Activated CD8-positive, alpha-beta T cell treated with anti-CD3 and anti-CD28 coated beads, Interleukin-2, amount 10 ng/mL, durations not matched to agents 7 days and 5 days (primary cell): ENCODE measurements around the gene TGFBR1. TPM values are rescaled to one million over a fixed set of nuclear protein-coding genes. Genes with fewer than 3 reads are reported as not detected.
A peak's percentile ranks its signal among the peaks of the same experiment; 100 is the strongest.

ENCODE experiments used
- ATAC-seq: fragments of 150-1000 bp; cut with Tn5 transposase; one replicate; pipeline ENCODE4 v1.10.0; 2021; ENCODE audit warnings: moderate library complexity
- CTCF ChIA-PET: fragments of 350-600 bp; sonication (Branson Sonifier 250); formaldehyde crosslinking; loops from one replicate; lab custom pipeline; 2021; ENCODE audit warnings: antibody characterized with exemption; lab: Charles Lee
- POLR2A ChIA-PET: fragments of 350-600 bp; sonication (Branson Sonifier 250); formaldehyde crosslinking; loops from one replicate; lab custom pipeline; 2021; ENCODE audit warnings: antibody characterized with exemption; lab: Charles Lee
- DNase-seq: peaks from one replicate; pipeline ENCODE4 v3.0.0-alpha.2; 2020
- H3K27ac Mint-ChIP-seq: one replicate; pipeline ENCODE4 v1.8.0; 2021; ENCODE audit warnings: mild to moderate bottlenecking, mixed read lengths
- H3K27me3 Mint-ChIP-seq: one replicate; pipeline ENCODE4 v1.8.0; 2021; ENCODE audit warnings: low read depth, mixed read lengths
- H3K36me3 Mint-ChIP-seq: one replicate; pipeline ENCODE4 v1.8.0; 2021; ENCODE audit warnings: low read depth, mixed read lengths
- H3K4me1 Mint-ChIP-seq: one replicate; pipeline ENCODE4 v1.8.0; 2021; ENCODE audit warnings: low read depth, mixed read lengths
- H3K4me3 Mint-ChIP-seq: one replicate; pipeline ENCODE4 v1.8.0; 2021; ENCODE audit warnings: mild to moderate bottlenecking, mixed read lengths
- H3K9me3 Mint-ChIP-seq: one replicate; pipeline ENCODE4 v1.8.0; 2022; ENCODE audit warnings: mixed read lengths; ENCODE audit not compliant: insufficient read depth
- total RNA-seq, 2 experiments: library from RNA; stranded (reverse); gene quantifications; one replicate each; pipeline ENCODE4 v1.2.3, GENCODE V29; 2021

TGFBR1 gene
- total RNA-seq, 2 experiments from 2014 or later, result 90.1 to 90.9 TPM

DNA sequence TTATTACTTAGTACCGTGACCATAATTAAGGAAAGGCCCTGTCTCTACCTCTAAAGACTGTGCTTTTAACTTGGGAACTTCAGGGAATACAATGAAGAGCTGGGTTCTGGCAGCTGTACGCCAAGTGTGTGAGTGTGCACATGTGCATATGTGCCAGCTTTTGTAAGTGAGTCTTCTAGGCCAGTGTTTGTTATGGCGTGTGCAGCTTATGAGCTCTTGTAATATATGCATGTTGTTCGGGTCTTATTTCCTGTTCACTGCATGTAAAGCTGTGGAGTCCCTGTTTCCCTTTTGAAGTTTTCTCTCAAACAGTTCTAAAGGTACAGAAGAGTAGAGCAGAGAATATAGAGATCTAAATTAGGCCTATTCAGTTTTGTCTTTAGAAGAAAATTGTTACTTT lies 30.5 kb downstream of the TGFBR1 start:
- peak overlapping the region; percentile 36 for H3K4me3 Mint-ChIP-seq
- peak; percentile 77 for ATAC-seq
- CTCF ChIA-PET, result interaction anchor here (0.9 to 11.8 kb wide), 6 partner anchors 9 to 137 kb away, joined by 4 to 246 read pairs (median 14); partner anchors contain the start of gene TGFBR1
- peaks cover 77% of the 10 kb centered on the region for H3K4me1 Mint-ChIP-seq
- POLR2A ChIA-PET, result interaction anchor here (0.9 to 1.6 kb wide), 3 partner anchors 22 to 95 kb away, joined by 3 to 5 read pairs (median 4); partner anchors contain the start of gene TGFBR1
- H3K9me3 Mint-ChIP-seq, result no peaks in the 10 kb centered on the region
- peaks cover 75% of the 10 kb centered on the region for H3K36me3 Mint-ChIP-seq
- no peak for DNase-seq
- H3K27ac Mint-ChIP-seq, result peak overlapping the region; percentile 79
- no peaks in the 10 kb centered on the region for H3K27me3 Mint-ChIP-seq

DNA sequence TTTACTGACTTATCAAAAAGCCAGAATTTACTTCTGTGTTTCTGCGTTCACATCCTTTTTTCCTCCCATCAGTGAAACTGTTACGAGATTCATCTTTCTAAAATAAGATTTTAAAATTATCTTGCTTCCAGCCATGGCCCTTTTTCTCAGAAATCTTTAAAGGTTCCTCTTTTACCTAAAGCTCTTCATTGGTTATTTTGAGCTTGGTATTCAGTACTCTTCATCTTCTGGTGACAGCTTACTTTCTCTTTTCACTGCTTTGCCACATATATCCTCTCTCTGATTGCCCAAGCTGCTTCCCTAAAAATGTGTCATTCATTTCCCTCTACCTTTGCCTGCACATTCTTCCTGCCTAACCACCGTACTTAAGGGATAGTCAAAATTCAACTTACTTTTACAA lies 32.3 kb downstream of the TGFBR1 start:
- peak; percentile 34 for ATAC-seq
- Mint-ChIP-seq H3K36me3 (peaks cover 77% of the 10 kb centered on the region), H3K4me1 (peaks cover 79% of the 10 kb centered on the region), H3K27ac (peak overlapping the region; percentile 56), H3K27me3 (no peaks in the 10 kb centered on the region), H3K9me3 (no peaks in the 10 kb centered on the region), H3K4me3 (peak overlapping the region; percentile 29)
- ChIA-PET POLR2A (interaction anchor here (0.7 kb wide), 1 partner anchor 33 kb away, joined by 3 read pairs; no protein-coding TSS in a partner anchor), CTCF (interaction anchor here (0.6 to 11.8 kb wide), 14 partner anchors 10 to 289 kb away, joined by 3 to 246 read pairs (median 6); partner anchors contain the start of gene TGFBR1)
- no peak for DNase-seq

DNA sequence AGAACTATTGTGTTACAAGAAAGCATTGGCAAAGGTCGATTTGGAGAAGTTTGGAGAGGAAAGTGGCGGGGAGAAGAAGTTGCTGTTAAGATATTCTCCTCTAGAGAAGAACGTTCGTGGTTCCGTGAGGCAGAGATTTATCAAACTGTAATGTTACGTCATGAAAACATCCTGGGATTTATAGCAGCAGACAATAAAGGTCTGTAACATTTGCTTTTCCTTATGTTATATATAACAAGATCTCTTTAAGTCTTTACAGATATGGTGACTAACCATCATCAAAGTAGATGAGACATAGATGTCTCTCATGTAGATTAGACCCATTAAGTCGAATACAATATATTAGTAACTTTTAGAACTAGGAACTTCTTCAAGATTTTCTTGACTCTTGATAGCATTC lies 33.0 kb downstream of the TGFBR1 start:
- Mint-ChIP-seq H3K36me3 (peaks cover 76% of the 10 kb centered on the region), H3K4me1 (peaks cover 72% of the 10 kb centered on the region), H3K27me3 (no peaks in the 10 kb centered on the region), H3K9me3 (no peaks in the 10 kb centered on the region), H3K4me3 (no peak overlapping the region), H3K27ac (no peak overlapping the region)
- DNase-seq, result no peak
- ChIA-PET POLR2A (interaction anchor here (0.6 kb wide), 1 partner anchor 31 kb away, joined by 3 read pairs; no protein-coding TSS in a partner anchor), CTCF (interaction anchor here (0.8 to 11.8 kb wide), 10 partner anchors 9 to 290 kb away, joined by 3 to 246 read pairs (median 20); partner anchors contain the start of gene TGFBR1)
- ATAC-seq, result no peak

DNA sequence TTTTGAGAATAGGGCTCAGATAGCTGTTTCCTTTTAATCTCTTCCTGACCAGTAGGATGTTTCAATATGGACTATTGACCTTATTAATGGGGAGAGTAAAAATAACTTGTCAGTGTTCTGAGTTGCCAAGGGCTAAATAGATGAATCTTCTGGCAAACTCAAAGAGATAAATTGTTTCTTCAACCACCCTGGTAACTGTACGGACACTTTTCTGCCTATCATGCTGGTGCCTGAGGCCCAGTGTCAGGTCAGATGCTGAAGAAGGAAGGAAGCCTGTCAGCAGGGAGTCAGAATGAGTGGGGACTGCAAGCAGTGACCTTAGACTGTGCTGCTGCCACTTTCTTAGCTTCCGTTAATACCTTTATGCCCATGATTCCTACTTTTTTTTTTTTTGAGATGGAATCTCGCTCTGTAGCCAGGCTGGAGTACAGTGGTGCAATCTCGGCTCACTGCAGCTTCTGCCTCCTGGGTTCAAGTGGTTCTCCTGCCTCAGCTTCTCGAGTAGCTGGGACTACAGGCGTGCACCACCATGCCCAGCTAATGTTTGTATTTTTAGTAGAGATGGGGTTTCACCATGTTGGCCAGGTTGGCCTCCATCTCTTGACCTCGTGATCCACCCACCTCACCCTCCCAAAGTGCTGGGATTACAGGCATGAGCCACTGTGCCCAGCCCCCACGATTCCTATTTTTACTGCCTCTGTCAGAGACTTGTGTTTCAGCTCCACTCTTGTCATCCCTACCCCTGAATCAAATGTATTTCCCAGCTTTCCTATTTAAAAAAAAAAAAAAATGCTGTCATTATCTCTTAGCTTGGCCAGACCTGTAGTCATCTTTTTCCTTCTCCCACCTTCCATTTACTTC lies 33.7 kb downstream of the TGFBR1 start:
- ChIA-PET CTCF (interaction anchor here (0.7 to 11.8 kb wide), 18 partner anchors 8 to 332 kb away, joined by 3 to 246 read pairs (median 16); partner anchors contain the start of genes GALNT12 and TGFBR1), POLR2A (interaction anchor here (0.6 to 1.4 kb wide), 4 partner anchors 13 to 84 kb away, joined by 3 to 4 read pairs (median 3); no protein-coding TSS in a partner anchor)
- Mint-ChIP-seq H3K36me3 (peaks cover 75% of the 10 kb centered on the region), H3K27ac (peak overlapping the region; percentile 32), H3K4me1 (peaks cover 65% of the 10 kb centered on the region), H3K9me3 (no peaks in the 10 kb centered on the region), H3K4me3 (no peak overlapping the region), H3K27me3 (no peaks in the 10 kb centered on the region)
- no peak for DNase-seq
- ATAC-seq, result no peak

DNA sequence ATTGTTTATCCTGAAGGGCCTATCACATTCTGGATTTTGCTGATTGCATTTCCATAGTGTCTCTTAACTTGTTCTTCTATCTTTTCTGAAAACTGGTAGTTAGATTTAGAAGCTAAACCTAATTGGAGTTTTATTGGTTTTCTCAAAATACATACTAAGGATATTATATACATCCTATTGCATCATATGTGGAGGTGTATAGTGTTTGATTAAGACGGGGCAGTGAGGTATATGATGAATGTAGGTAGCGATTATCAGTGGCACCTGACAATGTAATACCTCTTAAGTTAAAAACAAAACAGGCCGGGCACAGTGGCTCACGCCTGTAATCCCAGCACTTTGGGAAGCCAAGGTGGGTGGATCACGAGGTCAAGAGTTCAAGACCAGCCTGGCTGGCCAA lies 35.0 kb downstream of the TGFBR1 start:
- Mint-ChIP-seq H3K27ac (no peak overlapping the region), H3K27me3 (no peaks in the 10 kb centered on the region), H3K4me1 (peaks cover 57% of the 10 kb centered on the region), H3K36me3 (peaks cover 78% of the 10 kb centered on the region), H3K4me3 (no peak overlapping the region), H3K9me3 (no peaks in the 10 kb centered on the region)
- CTCF ChIA-PET, result interaction anchor here (0.7 to 11.8 kb wide), 21 partner anchors 7 to 333 kb away, joined by 3 to 246 read pairs (median 13); partner anchors contain the start of genes GALNT12 and TGFBR1
- DNase-seq, result no peak
- ATAC-seq, result no peak
- POLR2A ChIA-PET, result interaction anchor here (1.4 kb wide), 1 partner anchor 82 kb away, joined by 4 read pairs; no protein-coding TSS in a partner anchor

DNA sequence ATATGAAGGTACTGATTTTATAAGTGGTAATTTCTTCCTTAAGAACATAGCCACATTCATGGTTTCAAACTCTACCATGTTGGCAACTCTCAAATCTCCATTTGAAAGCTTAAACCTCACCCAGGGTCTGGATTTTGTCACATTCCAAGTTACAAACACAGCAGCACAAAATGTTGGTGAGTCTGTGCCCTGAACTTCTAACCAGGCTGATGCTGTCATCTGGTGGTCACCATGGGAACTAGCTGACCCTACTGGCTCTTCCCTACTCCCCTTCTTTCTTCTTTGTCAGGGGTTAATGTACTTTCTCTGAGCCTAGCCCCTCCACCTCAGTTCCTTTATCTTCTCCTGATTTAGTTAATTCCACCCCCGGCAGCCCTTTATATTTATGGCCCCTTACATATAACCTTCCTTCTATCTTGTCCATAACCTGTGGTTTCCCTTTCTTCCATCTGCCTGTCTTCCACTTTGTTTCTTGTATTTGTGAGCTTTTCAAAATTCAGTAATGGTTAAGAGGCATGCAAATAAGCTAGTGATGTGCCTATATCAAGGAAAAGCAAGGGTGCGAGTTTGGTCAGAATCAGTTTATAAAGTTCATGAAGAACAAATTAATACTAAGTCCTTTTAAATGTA lies 35.9 kb downstream of the TGFBR1 start:
- POLR2A ChIA-PET, result interaction anchor here (0.6 to 1.4 kb wide), 5 partner anchors 19 to 293 kb away, joined by 3 to 5 read pairs (median 4); no protein-coding TSS in a partner anchor

DNA sequence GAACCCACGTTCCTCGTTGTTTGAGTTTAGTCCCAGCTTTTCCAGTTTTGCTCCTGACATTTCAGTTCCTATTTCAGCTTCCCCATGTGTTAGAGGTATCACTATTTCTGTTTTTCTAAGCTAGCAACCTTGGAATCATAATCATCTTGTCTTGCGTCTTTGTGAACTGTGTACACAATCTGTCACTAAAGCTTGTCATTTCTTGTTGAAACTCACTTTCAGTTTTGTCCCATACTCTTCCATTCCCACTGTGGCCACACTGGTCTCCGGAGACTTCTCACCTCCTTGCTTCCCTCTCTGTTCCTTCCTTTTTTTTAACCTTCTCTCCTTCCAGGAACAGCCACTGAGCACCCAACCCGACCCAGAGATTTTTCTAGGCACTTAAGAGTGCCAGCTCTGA lies 36.9 kb downstream of the TGFBR1 start:
- DNase-seq (no peak), ATAC-seq (no peak)
- Mint-ChIP-seq H3K4me3 (no peak overlapping the region), H3K36me3 (peaks cover 83% of the 10 kb centered on the region), H3K27me3 (no peaks in the 10 kb centered on the region), H3K27ac (peak overlapping the region; percentile 21), H3K9me3 (no peaks in the 10 kb centered on the region), H3K4me1 (peaks cover 50% of the 10 kb centered on the region)
- ChIA-PET CTCF (interaction anchor here (0.7 to 11.8 kb wide), 32 partner anchors 8 to 335 kb away, joined by 3 to 246 read pairs (median 8); partner anchors contain the start of genes GALNT12 and TGFBR1), POLR2A (interaction anchor here (1.0 kb wide), 1 partner anchor 294 kb away, joined by 5 read pairs; no protein-coding TSS in a partner anchor)

More for the DNA sequence above, 35.9 kb downstream of the TGFBR1 start:
- DNase-seq (peak; percentile 56), ATAC-seq (peak; percentile 65)
- H3K4me1 Mint-ChIP-seq, result peaks cover 50% of the 10 kb centered on the region
- peak overlapping the region; percentile 66 for H3K27ac Mint-ChIP-seq
- H3K4me3 Mint-ChIP-seq, result no peak overlapping the region
- no peaks in the 10 kb centered on the region for H3K27me3 Mint-ChIP-seq
- H3K36me3 Mint-ChIP-seq, result peaks cover 81% of the 10 kb centered on the region
- CTCF ChIA-PET, result interaction anchor here (0.7 to 11.8 kb wide), 41 partner anchors 9 to 334 kb away, joined by 3 to 246 read pairs (median 5); partner anchors contain the start of genes ALG2, GALNT12, SEC61B and TGFBR1
- no peaks in the 10 kb centered on the region for H3K9me3 Mint-ChIP-seq

DNA sequence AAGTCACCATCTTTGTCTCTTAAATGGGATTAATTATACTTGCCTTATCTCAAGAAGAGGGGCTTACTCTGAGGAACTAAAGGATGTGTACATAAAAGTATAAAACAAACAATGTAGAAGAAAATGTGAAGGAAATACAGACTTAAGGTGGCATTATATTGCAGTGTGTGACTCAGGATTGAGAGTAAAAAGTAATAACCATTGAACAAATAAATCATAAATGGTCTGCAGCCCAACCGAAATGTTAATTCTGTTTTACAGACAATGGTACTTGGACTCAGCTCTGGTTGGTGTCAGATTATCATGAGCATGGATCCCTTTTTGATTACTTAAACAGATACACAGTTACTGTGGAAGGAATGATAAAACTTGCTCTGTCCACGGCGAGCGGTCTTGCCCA lies 37.4 kb downstream of the TGFBR1 start:
- H3K27ac Mint-ChIP-seq, result peak overlapping the region; percentile 21
- peaks cover 84% of the 10 kb centered on the region for H3K36me3 Mint-ChIP-seq
- CTCF ChIA-PET, result interaction anchor here (0.8 to 11.8 kb wide), 17 partner anchors 7 to 294 kb away, joined by 3 to 246 read pairs (median 14); partner anchors contain the start of gene TGFBR1
- no peak overlapping the region for H3K4me3 Mint-ChIP-seq
- peaks cover 50% of the 10 kb centered on the region for H3K4me1 Mint-ChIP-seq
- POLR2A ChIA-PET, result no interaction called here
- H3K27me3 Mint-ChIP-seq, result no peaks in the 10 kb centered on the region
- no peaks in the 10 kb centered on the region for H3K9me3 Mint-ChIP-seq
- DNase-seq (no peak), ATAC-seq (no peak)

DNA sequence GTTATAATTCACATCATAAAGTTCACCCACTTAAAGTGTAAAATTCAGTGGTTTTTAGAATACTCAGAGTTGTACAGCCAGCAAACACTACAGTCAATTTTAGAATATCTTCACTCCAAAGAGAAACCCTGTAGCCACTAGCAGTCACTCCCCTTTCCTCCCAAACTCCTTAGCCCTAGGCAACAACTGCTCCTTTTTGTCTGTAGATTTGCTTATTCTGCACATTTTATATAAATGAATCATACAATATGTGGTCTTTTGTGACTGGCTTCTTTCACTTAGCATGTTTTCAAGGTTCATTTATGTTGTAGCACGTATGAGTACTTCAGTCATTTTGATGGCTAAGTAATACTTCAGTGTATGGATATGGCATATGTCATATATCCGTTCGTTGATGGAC lies 38.7 kb downstream of the TGFBR1 start:
- peaks cover 48% of the 10 kb centered on the region for H3K4me1 Mint-ChIP-seq
- peaks cover 84% of the 10 kb centered on the region for H3K36me3 Mint-ChIP-seq
- ChIA-PET POLR2A (no interaction called here), CTCF (interaction anchor here (5.6 to 11.8 kb wide), 4 partner anchors 39 to 296 kb away, joined by 48 to 125 read pairs (median 68); partner anchors contain the start of gene TGFBR1)
- H3K9me3 Mint-ChIP-seq, result no peaks in the 10 kb centered on the region
- ATAC-seq, result no peak
- no peak overlapping the region for H3K4me3 Mint-ChIP-seq
- no peaks in the 10 kb centered on the region for H3K27me3 Mint-ChIP-seq
- no peak for DNase-seq
- H3K27ac Mint-ChIP-seq, result no peak overlapping the region

DNA sequence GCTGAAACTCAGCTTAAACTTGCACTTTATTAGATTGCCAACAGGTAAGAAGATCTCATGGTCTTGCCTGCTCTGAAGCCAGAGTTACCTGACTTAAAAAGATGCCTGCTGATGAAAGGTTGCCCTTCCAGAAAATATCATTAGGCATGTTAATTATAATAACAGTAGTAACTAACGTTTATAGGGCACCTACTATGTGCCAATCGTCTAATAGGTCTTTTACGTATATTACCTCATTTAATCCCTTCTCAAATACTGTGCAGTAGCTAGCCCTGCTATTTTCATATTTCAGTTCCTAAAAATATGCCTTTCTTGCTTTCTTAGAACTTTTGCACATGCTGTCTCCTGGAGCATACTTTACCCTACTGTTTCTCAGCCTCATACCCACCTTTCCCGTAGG lies 40.1 kb downstream of the TGFBR1 start:
- no peak overlapping the region for H3K27ac Mint-ChIP-seq
- ATAC-seq (no peak), DNase-seq (no peak)
- H3K4me1 Mint-ChIP-seq, result peaks cover 53% of the 10 kb centered on the region
- ChIA-PET POLR2A (interaction anchor here (0.6 kb wide), 1 partner anchor 150 kb away, joined by 3 read pairs; no protein-coding TSS in a partner anchor), CTCF (interaction anchor here (1.0 to 7.8 kb wide), 4 partner anchors 10 to 297 kb away, joined by 4 to 61 read pairs (median 6); no protein-coding TSS in a partner anchor)
- H3K36me3 Mint-ChIP-seq, result peaks cover 81% of the 10 kb centered on the region
- no peaks in the 10 kb centered on the region for H3K9me3 Mint-ChIP-seq
- H3K4me3 Mint-ChIP-seq, result no peak overlapping the region
- H3K27me3 Mint-ChIP-seq, result no peaks in the 10 kb centered on the region
